HepG2 (cell line): ENCODE results near the gene PPP1R13B. TPM values are rescaled to one million over a fixed set of nuclear protein-coding genes. Genes with fewer than 3 reads are reported as not detected.

ENCODE experiments used
- AGO2 ChIP-seq: fragments of 200-400 bp; formaldehyde crosslinking; optimal IDR thresholded peaks from 2 replicates; pipeline ENCODE3; 2017; ENCODE audit warnings: mild to moderate bottlenecking, low read depth, low read length, moderate library complexity
- CENPT ChIP-seq: sonication (generic); formaldehyde crosslinking; IDR thresholded peaks from 2 replicates; pipeline ENCODE4 v1.8.0; 2022; ENCODE audit warnings: low read depth, mild to moderate bottlenecking, moderate library complexity, missing genetic modification reagents
- HDAC1 ChIP-seq: sonication (generic); formaldehyde crosslinking; IDR thresholded peaks from 2 replicates; pipeline ENCODE4 v1.5.1; 2020; ENCODE audit warnings: mild to moderate bottlenecking, missing genetic modification reagents
- IKZF4 ChIP-seq: sonication (generic); formaldehyde crosslinking; IDR thresholded peaks from 2 replicates; pipeline ENCODE4 v1.5.1; 2020; ENCODE audit warnings: borderline replicate concordance, mild to moderate bottlenecking, low read depth, missing genetic modification reagents; ENCODE audit errors: not compliant biosample characterization
- MEIS1 ChIP-seq: sonication (generic); formaldehyde crosslinking; IDR thresholded peaks from 2 replicates; pipeline ENCODE4 v1.9.0; 2021; ENCODE audit warnings: mild to moderate bottlenecking, missing genetic modification reagents, moderate library complexity, borderline replicate concordance
- PHF8 ChIP-seq: sonication (generic); formaldehyde crosslinking; IDR thresholded peaks from 2 replicates; pipeline ENCODE4 v1.5.0; 2020; ENCODE audit warnings: missing genetic modification reagents
- SIN3A ChIP-seq: IDR thresholded peaks from 2 replicates; pipeline ENCODE4 v1.6.1; 2011; ENCODE audit warnings: low read depth, mild to moderate bottlenecking, control low read depth, low read length, borderline replicate concordance
- SRY ChIP-seq: sonication (generic); formaldehyde crosslinking; IDR thresholded peaks from 2 replicates; pipeline ENCODE4 v1.8.0; 2022; ENCODE audit warnings: mild to moderate bottlenecking, missing genetic modification reagents
- SYNCRIP ChIP-seq: fragments of 200-400 bp; formaldehyde crosslinking; IDR thresholded peaks from 2 replicates; pipeline ENCODE4 v1.6.1; 2018; ENCODE audit warnings: mild to moderate bottlenecking, low read depth, low read length; ENCODE audit not compliant: insufficient read depth
- ZNF274 ChIP-seq: sonication (generic); formaldehyde crosslinking; IDR thresholded peaks from 2 replicates; pipeline ENCODE4 v1.5.1; 2020; ENCODE audit warnings: mild to moderate bottlenecking, missing genetic modification reagents
- ZNF501 ChIP-seq: sonication (generic); formaldehyde crosslinking; IDR thresholded peaks from 2 replicates; pipeline ENCODE4 v1.5.1; 2020; ENCODE audit warnings: mild to moderate bottlenecking, moderate library complexity, missing genetic modification reagents
- ZNF558 ChIP-seq: sonication (generic); formaldehyde crosslinking; IDR thresholded peaks from 2 replicates; pipeline ENCODE4 v1.9.0; 2022; ENCODE audit warnings: mild to moderate bottlenecking, missing genetic modification reagents, borderline replicate concordance
- ZNF572 ChIP-seq: sonication (generic); formaldehyde crosslinking; IDR thresholded peaks from 2 replicates; pipeline ENCODE4 v1.5.1; 2020; ENCODE audit warnings: mild to moderate bottlenecking, missing genetic modification reagents
- ZNF768 ChIP-seq: sonication (generic); formaldehyde crosslinking; IDR thresholded peaks from 2 replicates; pipeline ENCODE4 v1.4.0; 2020; ENCODE audit warnings: missing genetic modification reagents
- ZNF775 ChIP-seq: sonication (generic); formaldehyde crosslinking; IDR thresholded peaks from 2 replicates; pipeline ENCODE4 v1.4.0; 2020; ENCODE audit warnings: missing genetic modification reagents, mild to moderate bottlenecking, moderate library complexity, borderline replicate concordance
- ZNF777 ChIP-seq: sonication (generic); formaldehyde crosslinking; IDR thresholded peaks from 2 replicates; pipeline ENCODE4 v1.4.0; 2020; ENCODE audit warnings: missing genetic modification reagents
- polyA plus RNA-seq, 8 experiments: library from polyadenylated mRNA; depleted of rRNA in 3 of 8; stranded (reverse) in 7 of 8; unstranded in 1 of 8; fragments of >200 nt; fragmentation: Illumina TruSeq in 4 of 8; extraction: Trizol in 4 of 8; gene quantifications; 2 replicates each; pipeline versions ENCODE4 v1.2.1 to v1.2.3, GENCODE V29; 2011 to 2016; ENCODE audit warnings: low read depth in 4 of 8, missing spikeins in 1 of 8, mixed read lengths in 1 of 8; ENCODE audit not compliant: insufficient read depth in 1 of 8
- total RNA-seq, 5 experiments: library from RNA; depleted of rRNA; stranded (reverse); fragments of >200 nt; fragmentation: Illumina TruSeq; extraction: Trizol; gene quantifications; 2 replicates each; pipeline ENCODE4 v1.2.3, GENCODE V29; 2016; ENCODE audit warnings: low read depth in 1 of 5
- TF ChIP-seq, protein P1 (sequence below): sonication (generic); formaldehyde crosslinking; IDR thresholded peaks from 2 replicates; pipeline ENCODE4 v1.5.1; 2020; ENCODE audit warnings: mild to moderate bottlenecking, missing genetic modification reagents, borderline replicate concordance
- TF ChIP-seq, protein P2 (sequence below): sonication (generic); formaldehyde crosslinking; IDR thresholded peaks from 2 replicates; pipeline ENCODE4 v1.9.0; 2022; ENCODE audit warnings: missing genetic modification reagents, mild to moderate bottlenecking, borderline replicate concordance
- TF ChIP-seq, protein P3 (sequence below): IDR thresholded peaks from 2 replicates; pipeline ENCODE4 v1.6.1; 2016; ENCODE audit warnings: mild to moderate bottlenecking, missing biosample characterization, missing genetic modification reagents

The PPP1R13B gene
- total and polyA plus RNA-seq, 2 of the 13 experiments (the other 11 are each of a cell fraction or from before 2014, with no cell fraction given): 4.6 to 9.4 TPM

DNA sequence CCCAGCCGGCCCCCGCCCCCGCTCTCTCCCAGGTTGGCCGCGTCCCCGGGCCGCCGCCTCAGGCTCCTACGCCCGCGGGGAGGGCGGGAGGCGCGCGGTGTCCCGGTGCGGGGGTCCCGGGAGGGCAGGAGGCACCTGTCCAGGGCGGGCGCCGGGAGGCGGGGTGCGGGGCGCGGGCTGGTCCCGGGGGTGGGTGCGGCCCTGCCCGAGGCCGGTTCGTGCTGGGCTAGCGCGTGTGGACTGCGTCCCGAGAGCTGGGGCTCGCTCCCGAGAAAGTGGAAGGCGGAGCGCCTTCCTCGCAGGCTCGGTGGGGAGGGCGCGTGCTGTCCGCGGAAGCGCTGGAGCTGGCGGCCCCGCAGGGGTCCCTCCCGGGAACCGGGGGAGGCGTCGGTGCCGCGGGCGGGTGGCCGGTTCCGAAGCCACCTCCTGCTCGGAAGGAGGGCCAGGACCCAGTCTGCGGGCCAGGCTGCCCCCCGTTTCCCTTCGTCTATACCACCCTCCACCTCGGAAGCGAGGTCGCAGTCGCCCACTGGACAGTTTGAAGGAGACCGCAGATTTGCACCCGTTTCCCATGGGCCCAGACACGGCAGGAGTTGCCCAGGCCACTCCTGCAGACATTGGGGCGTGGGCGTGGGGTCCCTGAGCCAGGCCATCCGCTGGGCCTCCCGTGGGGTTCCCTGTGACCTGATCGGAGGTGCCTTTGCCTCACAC is 131.1 kb downstream of the PPP1R13B start (continued):
- TF ChIP-seq, protein P1, sequence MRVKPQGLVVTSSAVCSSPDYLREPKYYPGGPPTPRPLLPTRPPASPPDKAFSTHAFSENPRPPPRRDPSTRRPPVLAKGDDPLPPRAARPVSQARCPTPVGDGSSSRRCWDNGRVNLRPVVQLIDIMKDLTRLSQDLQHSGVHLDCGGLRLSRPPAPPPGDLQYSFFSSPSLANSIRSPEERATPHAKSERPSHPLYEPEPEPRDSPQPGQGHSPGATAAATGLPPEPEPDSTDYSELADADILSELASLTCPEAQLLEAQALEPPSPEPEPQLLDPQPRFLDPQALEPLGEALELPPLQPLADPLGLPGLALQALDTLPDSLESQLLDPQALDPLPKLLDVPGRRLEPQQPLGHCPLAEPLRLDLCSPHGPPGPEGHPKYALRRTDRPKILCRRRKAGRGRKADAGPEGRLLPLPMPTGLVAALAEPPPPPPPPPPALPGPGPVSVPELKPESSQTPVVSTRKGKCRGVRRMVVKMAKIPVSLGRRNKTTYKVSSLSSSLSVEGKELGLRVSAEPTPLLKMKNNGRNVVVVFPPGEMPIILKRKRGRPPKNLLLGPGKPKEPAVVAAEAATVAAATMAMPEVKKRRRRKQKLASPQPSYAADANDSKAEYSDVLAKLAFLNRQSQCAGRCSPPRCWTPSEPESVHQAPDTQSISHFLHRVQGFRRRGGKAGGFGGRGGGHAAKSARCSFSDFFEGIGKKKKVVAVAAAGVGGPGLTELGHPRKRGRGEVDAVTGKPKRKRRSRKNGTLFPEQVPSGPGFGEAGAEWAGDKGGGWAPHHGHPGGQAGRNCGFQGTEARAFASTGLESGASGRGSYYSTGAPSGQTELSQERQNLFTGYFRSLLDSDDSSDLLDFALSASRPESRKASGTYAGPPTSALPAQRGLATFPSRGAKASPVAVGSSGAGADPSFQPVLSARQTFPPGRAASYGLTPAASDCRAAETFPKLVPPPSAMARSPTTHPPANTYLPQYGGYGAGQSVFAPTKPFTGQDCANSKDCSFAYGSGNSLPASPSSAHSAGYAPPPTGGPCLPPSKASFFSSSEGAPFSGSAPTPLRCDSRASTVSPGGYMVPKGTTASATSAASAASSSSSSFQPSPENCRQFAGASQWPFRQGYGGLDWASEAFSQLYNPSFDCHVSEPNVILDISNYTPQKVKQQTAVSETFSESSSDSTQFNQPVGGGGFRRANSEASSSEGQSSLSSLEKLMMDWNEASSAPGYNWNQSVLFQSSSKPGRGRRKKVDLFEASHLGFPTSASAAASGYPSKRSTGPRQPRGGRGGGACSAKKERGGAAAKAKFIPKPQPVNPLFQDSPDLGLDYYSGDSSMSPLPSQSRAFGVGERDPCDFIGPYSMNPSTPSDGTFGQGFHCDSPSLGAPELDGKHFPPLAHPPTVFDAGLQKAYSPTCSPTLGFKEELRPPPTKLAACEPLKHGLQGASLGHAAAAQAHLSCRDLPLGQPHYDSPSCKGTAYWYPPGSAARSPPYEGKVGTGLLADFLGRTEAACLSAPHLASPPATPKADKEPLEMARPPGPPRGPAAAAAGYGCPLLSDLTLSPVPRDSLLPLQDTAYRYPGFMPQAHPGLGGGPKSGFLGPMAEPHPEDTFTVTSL (CRISPR knock-in tag): 0 out of 2 replicates have a peak, but pooled peaks have one; percentile 27
- TF ChIP-seq SIN3A: peak; percentile 16; the same call in 1 of the 2 replicates
- peak; percentile 35 for TF ChIP-seq IKZF4 (CRISPR knock-in tag)
- 0 out of 2 replicates have a peak, but pooled peaks have one; percentile 45 for TF ChIP-seq ZNF274 (CRISPR knock-in tag)
- TF ChIP-seq, protein P2, sequence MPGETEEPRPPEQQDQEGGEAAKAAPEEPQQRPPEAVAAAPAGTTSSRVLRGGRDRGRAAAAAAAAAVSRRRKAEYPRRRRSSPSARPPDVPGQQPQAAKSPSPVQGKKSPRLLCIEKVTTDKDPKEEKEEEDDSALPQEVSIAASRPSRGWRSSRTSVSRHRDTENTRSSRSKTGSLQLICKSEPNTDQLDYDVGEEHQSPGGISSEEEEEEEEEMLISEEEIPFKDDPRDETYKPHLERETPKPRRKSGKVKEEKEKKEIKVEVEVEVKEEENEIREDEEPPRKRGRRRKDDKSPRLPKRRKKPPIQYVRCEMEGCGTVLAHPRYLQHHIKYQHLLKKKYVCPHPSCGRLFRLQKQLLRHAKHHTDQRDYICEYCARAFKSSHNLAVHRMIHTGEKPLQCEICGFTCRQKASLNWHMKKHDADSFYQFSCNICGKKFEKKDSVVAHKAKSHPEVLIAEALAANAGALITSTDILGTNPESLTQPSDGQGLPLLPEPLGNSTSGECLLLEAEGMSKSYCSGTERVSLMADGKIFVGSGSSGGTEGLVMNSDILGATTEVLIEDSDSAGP (CRISPR knock-in tag): peak; percentile 11; the same call in 1 of the 2 replicates
- TF ChIP-seq ZNF768: 0 out of 2 replicates have a peak, but pooled peaks have one; percentile 10
- TF ChIP-seq ZNF777: peak; percentile 19; the same call in 1 of the 2 replicates
- 0 out of 2 replicates have a peak, but pooled peaks have one; percentile 16 for TF ChIP-seq MEIS1
- no peak for TF ChIP-seq SYNCRIP
- no peak for TF ChIP-seq ZNF558
- TF ChIP-seq AGO2: peak; percentile 46
- TF ChIP-seq SRY (CRISPR knock-in tag): 0 out of 2 replicates have a peak, but pooled peaks have one; percentile 38
- no peak for TF ChIP-seq CENPT (CRISPR knock-in tag)
- peak; percentile 3 for TF ChIP-seq PHF8
- TF ChIP-seq HDAC1 (CRISPR knock-in tag): 0 out of 2 replicates have a peak, but pooled peaks have one; percentile 46
- no peak for TF ChIP-seq ZNF775 (CRISPR knock-in tag)
- TF ChIP-seq, protein P3, sequence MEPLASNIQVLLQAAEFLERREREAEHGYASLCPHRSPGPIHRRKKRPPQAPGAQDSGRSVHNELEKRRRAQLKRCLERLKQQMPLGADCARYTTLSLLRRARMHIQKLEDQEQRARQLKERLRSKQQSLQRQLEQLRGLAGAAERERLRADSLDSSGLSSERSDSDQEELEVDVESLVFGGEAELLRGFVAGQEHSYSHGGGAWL (CRISPR knock-in tag): 0 out of 2 replicates have a peak, but pooled peaks have one; percentile 30
- peak; percentile 37; the same call in 1 of the 2 replicates for TF ChIP-seq ZNF501 (CRISPR knock-in tag)
- TF ChIP-seq ZNF572 (CRISPR knock-in tag): no peak
